GM18861 (cell line): ENCODE data around the gene MDGA2.
"Not testable (repeated sequence)": the region's sequence is repeated elsewhere in the genome, so short reads cannot be mapped to it uniquely, and the experiment has no call there.

Experiments
- ATAC-seq: cut with Tn5 transposase; IDR thresholded peaks from one replicate; pipeline ENCODE4 v1.9.1; 2021; ENCODE audit not compliant: unreplicated experiment

The MDGA2 gene

GRCh38 chr14:47246367-47246766 lies 429.0 kb downstream of the MDGA2 start:
- ATAC-seq: no peak

GRCh38 chr14:47242579-47242978 lies 432.8 kb downstream of the MDGA2 start:
- ATAC-seq: not testable (repeated sequence)

DNA sequence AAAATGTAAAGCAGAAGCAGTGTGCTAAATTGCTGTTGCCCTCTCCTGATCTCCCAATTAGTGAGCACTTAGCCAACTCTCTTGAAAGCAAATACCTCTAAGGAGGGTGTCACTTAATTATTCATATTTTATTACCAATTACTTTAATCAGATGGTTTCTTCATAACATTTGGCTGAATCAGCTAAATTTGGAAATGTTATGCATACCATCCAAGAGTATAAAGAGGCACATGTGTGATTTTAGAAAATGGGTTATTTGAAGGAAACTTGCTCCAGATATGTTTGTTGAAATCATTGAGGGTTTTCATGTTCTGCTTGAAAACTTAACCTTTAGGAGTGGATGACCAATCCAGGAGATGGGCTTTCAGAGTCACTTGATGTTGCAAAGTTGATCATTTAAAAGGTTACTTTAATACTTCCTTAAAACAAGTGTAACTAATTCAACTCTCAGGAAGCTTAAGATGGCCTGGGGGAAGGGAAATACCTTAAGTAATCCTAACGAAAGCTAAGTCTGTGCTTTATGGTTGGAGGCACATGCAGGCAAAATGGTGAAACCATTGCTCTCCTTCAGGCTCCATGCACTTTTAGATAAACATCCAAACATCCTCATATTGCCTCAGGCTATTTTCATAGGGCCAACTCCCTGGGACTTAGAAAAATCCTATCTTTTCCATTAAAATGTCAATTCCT lies 434.5 kb downstream of the MDGA2 start:
- no peak for ATAC-seq

- no peak for ATAC-seq
Measured at GRCh38 chr14:47235619-47236018, 439.8 kb downstream of the MDGA2 start.

DNA sequence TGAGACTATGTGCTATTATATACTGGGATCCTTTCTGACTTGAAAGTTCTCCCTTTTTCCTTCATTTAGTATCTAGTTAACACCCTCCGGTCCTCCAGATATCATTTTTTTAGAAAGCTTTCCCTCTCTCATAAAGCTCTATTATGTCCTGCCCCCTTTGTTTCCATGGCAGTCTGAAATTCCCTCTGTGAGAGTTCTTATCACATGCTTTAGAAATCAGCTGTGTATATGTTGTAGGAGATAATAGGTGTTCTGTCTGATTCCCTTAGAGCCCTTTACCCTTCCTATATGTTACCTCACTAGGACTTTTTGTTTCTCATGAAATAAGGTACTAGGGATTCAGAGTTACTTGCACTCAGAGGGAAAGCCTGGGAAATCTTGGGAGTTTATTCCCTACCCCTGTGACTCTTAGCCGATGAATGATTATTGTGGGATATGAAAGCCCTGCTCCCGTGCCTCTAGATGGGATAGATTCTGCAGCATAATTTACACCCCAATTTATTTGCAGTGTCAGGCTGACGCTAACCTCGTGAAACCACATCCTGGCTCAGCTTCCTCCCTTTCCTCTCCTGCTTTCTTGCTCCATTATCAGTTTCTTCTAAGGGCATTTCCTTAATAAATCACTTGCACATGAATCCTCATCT lies 448.4 kb downstream of the MDGA2 start:
- ATAC-seq: no peak

DNA sequence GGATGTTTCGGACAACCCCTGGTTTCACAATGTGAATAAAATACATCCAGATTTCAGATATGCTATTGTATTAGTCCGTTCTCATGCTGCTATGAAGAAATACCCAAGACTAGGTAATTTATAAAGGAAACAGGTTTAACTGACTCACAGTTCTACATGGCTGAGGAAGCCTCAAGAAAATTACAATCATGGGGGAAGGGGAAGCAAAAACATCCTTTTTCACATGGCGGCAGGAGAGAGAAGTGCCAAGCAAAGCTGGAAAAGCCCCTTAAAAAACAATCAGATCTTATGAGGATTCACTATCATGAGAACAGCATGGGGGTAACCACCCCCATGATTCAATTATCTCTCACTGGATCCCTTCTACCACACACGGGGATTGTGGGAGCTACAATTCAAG lies 451.7 kb downstream of the MDGA2 start:
- no peak for ATAC-seq

- no peak for ATAC-seq
Measured at GRCh38 chr14:47220096-47220495, 455.3 kb downstream of the MDGA2 start.

- ATAC-seq: no peak
Measured at GRCh38 chr14:47211263-47211662, 464.1 kb downstream of the MDGA2 start.

GRCh38 chr14:47210099-47210498 lies 465.3 kb downstream of the MDGA2 start:
- no peak for ATAC-seq

DNA sequence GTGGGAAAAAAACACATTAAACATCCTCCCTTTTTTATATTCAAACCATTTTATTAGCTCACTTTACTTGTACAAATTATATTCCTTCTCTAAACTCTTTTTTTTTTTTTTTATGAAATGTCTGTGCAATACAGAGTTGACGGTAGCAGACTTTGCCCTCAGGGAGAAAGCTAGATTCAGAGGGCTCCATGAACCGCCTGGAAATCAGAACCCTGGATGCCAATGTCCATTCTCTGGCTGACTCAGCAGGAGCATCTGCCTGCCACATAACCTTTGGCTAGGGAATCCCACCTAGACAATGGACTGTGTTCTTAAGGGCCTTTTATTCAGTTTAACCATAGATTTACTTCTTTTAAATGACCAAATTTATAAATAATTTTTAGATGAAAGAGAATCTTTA lies 467.0 kb downstream of the MDGA2 start:
- no peak for ATAC-seq

DNA sequence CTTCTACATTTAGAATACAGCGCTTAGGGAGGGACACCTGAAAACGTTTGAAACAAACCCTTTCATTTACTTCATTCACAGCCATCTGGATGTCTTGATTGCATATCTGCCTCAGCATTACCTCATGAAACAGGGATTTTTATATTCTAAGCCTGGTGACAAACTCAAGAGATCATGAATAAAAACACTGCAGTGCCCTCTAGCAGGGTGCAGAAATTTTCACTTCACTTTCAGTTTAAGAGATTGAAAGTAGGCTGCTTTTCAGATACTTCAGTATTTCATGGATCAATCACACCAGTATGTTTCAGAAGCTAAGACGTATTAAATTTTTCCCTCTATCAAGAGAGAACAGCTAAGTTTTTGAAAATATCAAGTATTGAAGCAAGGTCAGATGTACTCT lies 467.8 kb downstream of the MDGA2 start:
- ATAC-seq: no peak

- no peak for ATAC-seq
Measured at GRCh38 chr14:47200740-47201139, 474.7 kb downstream of the MDGA2 start.

GRCh38 chr14:47195582-47195981 lies 479.8 kb downstream of the MDGA2 start:
- ATAC-seq: no peak

- no peak for ATAC-seq
Measured at GRCh38 chr14:47194055-47194454, 481.4 kb downstream of the MDGA2 start.

DNA sequence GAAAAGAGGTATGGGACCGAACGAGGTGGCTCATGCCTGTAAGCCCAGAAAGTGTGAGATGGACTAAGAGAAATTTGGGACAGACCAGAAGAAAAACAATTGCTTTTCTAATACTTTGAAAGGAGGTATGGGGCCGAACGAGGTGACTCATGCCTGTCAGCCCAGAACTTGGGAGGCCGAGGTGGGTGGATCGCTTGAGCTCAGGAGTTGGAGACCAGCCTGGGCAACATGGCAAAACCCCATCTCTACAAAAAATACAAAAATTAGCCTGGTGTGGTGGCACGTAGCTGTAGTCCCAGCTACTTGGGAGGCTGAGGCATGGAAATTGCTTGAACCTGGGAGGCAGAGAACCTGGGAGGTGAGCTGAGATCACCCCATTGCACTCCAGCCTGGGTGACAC lies 483.2 kb downstream of the MDGA2 start:
- ATAC-seq: not testable (repeated sequence)

- no peak for ATAC-seq
Measured at GRCh38 chr14:47191700-47192099, 483.7 kb downstream of the MDGA2 start.

DNA sequence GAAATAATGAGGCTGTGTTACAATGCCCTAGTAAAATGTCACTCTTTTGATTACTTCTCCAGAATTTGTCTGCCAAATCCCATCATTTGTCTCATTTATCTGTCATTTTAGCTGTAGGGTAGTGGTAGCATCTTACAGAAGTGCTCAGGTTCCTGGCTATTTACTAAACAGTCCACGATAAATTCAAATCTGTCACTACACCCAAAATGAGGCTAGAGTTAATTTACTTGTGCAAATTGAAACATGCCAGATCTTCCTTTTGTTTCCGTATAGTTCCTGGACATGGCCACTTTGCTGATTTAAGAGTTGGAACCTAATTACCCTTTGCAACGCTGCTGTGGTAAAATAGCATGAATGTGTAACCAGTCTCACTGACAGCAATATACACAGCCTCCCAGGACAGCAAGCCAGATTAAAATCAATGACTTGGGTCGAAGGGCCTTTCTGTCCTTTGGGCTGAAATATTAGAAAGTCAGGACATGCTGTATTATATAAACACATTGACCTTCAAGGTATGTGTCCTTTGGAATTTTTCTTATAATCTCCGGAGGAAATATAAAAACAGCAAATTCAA lies 485.4 kb downstream of the MDGA2 start:
- ATAC-seq: no peak

- no peak for ATAC-seq
Measured at GRCh38 chr14:47186486-47186885, 488.9 kb downstream of the MDGA2 start.

GRCh38 chr14:47179906-47180305 lies 495.5 kb downstream of the MDGA2 start:
- ATAC-seq: no peak

GRCh38 chr14:47171896-47172295 lies 503.5 kb downstream of the MDGA2 start:
- ATAC-seq: not testable (repeated sequence)

DNA sequence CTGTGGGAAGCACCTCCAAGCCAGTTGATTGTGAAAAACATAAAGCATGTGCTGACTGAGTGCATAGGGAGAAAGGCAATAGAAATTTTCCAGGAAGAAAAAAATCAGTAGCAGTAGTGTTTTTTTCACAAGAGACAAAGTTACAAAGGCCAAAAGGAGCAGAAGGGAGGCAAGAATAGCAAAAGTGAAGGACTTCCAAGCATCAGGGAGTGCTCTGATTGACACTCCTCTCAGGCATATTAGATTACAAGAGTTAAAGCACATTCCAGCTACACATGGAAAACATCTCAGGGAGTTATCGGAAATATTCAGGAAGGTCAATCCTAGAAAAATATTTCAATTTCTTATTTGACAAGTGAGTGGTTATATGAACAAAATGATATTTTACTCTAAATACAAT lies 508.0 kb downstream of the MDGA2 start:
- no peak for ATAC-seq

GRCh38 chr14:47155395-47155794 lies 520.0 kb downstream of the MDGA2 start:
- no peak for ATAC-seq
